Prostate gland (tissue), 2 donors: Measurements from ENCODE around the gene RGL1.

Experiments
- CTCF ChIP-seq, 4 experiments: fragments of 200-600 bp in 2 of 4; fragments of 450-650 bp in 2 of 4; sonication (generic) in 2 of 4; IDR thresholded peaks; 1 replicate in 3 of 4; 2 replicates in 1 of 4; pipeline ENCODE4 v1.5.1; 2016 to 2019; ENCODE audit warnings: antibody characterized with exemption in 4 of 4, mild to moderate bottlenecking in 2 of 4, moderate library complexity in 2 of 4
- POLR2AphosphoS5 ChIP-seq: sonication (generic); formaldehyde crosslinking; IDR thresholded peaks from one replicate; pipeline ENCODE4 v1.6.1; 2017; ENCODE audit warnings: antibody characterized with exemption

DNA sequence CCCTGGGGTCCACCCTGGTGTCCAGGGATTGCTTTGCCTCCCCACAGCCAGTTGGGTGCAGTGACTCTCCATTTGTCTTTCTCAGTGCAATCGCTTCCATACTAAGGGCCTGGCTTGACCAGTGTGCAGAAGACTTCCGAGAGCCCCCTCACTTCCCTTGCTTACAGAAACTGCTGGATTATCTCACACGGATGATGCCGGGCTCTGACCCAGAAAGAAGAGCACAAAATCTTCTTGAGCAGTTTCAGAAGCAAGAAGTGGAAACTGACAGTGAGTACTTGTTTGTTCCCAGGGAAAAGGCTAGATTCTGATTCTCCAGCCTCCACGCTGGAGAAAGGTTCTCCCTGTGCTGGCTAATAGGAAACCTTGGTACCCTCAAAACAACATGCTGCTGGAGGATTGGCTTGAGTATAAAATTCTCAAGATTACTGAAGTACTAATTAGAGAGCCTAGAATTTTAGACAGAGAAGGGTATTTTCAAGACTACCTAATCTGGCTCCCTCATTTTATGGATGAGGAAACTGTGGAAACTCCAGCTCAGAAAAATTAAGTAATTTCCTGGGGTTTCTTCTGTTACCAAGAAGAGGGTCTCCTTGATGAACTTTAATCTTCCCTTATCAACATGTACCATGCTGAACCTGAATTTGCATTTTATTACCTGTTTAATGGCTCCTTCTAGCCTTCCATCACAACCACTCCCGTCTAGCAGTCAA is 75.8 kb downstream of the RGL1 start:
- TF ChIP-seq CTCF (IDR thresholded peaks at IDR 0.05) (no peak), POLR2AphosphoS5 (no peak)
